ENCODE results near the gene URAD. TPM values are rescaled to one million over a fixed set of nuclear protein-coding genes. Genes with fewer than 3 reads are reported as not detected.
"Not testable (repeated sequence)": the region's sequence is repeated elsewhere in the genome, so short reads cannot be mapped to it uniquely, and the experiment has no call there.

Gene URAD
- total RNA-seq, 1 donor from 2014 or later = not detected

GRCh38 chr13:27964741-27965323, 23.7 kb downstream of the URAD start:
- Mint-ChIP-seq H3K9me3 (ENCODE audit: unreplicated experiment) (peaks cover 12% of the 10 kb centered on the region), H3K36me3 (ENCODE audit: low read depth, unreplicated experiment) (no peaks in the 10 kb centered on the region), H3K4me1 (ENCODE audit: low read depth, unreplicated experiment) (peaks cover under 1% of the 10 kb centered on the region), H3K4me3 (ENCODE audit: unreplicated experiment) (no peak overlapping the region), H3K27me3 (ENCODE audit: low read depth, unreplicated experiment) (peaks cover 81% of the 10 kb centered on the region), H3K27ac (ENCODE audit: unreplicated experiment) (peak overlapping the region; percentile 58)
- peaks cover 94% of the 10 kb centered on the region for H3K27me3 ChIP-seq (ENCODE audit: insufficient read depth, low read length)
- H4K20me1 ChIP-seq (ENCODE audit: insufficient read depth, low read length) = no peaks in the 10 kb centered on the region
- no peak for DNase-seq (ENCODE audit: low read depth)
- H3K27ac ChIP-seq (ENCODE audit: low read depth, low read length) = no peak overlapping the region
- no peaks in the 10 kb centered on the region for H3K36me3 ChIP-seq (ENCODE audit: insufficient read depth, low read length)
- H3K9me3 ChIP-seq (ENCODE audit: insufficient read depth, low read depth, low read length) = no peaks in the 10 kb centered on the region
- no peak for TF ChIP-seq EZH2 (IDR thresholded peaks at IDR 0.05; ENCODE audit: insufficient read depth, low read length)
- TF ChIP-seq CTCF (IDR thresholded peaks at IDR 0.05; ENCODE audit: insufficient read depth, low read depth, low read length) = no peak
- H3K79me2 ChIP-seq (ENCODE audit: insufficient read depth, low read length) = no peaks in the 10 kb centered on the region
- H3K4me3 ChIP-seq (ENCODE audit: insufficient read depth, low read depth, low read length) = no peak overlapping the region
- H2AFZ ChIP-seq (ENCODE audit: low read depth, low read length) = no peak overlapping the region
- H3K9ac ChIP-seq (ENCODE audit: low read length) = no peak overlapping the region
- H3K4me1 ChIP-seq (ENCODE audit: insufficient read depth, low read length) = peaks cover 3% of the 10 kb centered on the region
- no peak overlapping the region for H3K4me2 ChIP-seq (ENCODE audit: low read length)
- FAIRE-seq = no peak

GRCh38 chr13:27964206-27964605, 24.3 kb downstream of the URAD start:
- not testable (repeated sequence) for H3K4me1 Mint-ChIP-seq (ENCODE audit: low read depth, unreplicated experiment); H3K9me3 ChIP-seq (ENCODE audit: insufficient read depth, low read depth, low read length); H3K79me2 ChIP-seq (ENCODE audit: insufficient read depth, low read length); FAIRE-seq; H3K36me3 ChIP-seq (ENCODE audit: insufficient read depth, low read length); H2AFZ ChIP-seq (ENCODE audit: low read depth, low read length); H3K9ac ChIP-seq (ENCODE audit: low read length); H3K27ac Mint-ChIP-seq (ENCODE audit: unreplicated experiment); H3K27ac ChIP-seq (ENCODE audit: low read depth, low read length); H3K9me3 Mint-ChIP-seq (ENCODE audit: unreplicated experiment); DNase-seq (ENCODE audit: low read depth); H4K20me1 ChIP-seq (ENCODE audit: insufficient read depth, low read length); H3K4me2 ChIP-seq (ENCODE audit: low read length); H3K4me1 ChIP-seq (ENCODE audit: insufficient read depth, low read length); H3K4me3 ChIP-seq (ENCODE audit: insufficient read depth, low read depth, low read length); H3K4me3 Mint-ChIP-seq (ENCODE audit: unreplicated experiment); H3K36me3 Mint-ChIP-seq (ENCODE audit: low read depth, unreplicated experiment)
- H3K27me3 ChIP-seq (ENCODE audit: insufficient read depth, low read length) = peaks cover 94% of the 10 kb centered on the region
- H3K27me3 Mint-ChIP-seq (ENCODE audit: low read depth, unreplicated experiment) = peaks cover 80% of the 10 kb centered on the region

GRCh38 chr13:27963491-27963890, 25.0 kb downstream of the URAD start:
- H3K9me3 ChIP-seq (ENCODE audit: insufficient read depth, low read depth, low read length) = no peaks in the 10 kb centered on the region
- Mint-ChIP-seq H3K4me1 (ENCODE audit: low read depth, unreplicated experiment) (no peaks in the 10 kb centered on the region), H3K36me3 (ENCODE audit: low read depth, unreplicated experiment) (no peaks in the 10 kb centered on the region), H3K9me3 (ENCODE audit: unreplicated experiment) (peaks cover 4% of the 10 kb centered on the region), H3K4me3 (ENCODE audit: unreplicated experiment) (no peak overlapping the region), H3K27ac (ENCODE audit: unreplicated experiment) (no peak overlapping the region), H3K27me3 (ENCODE audit: low read depth, unreplicated experiment) (peaks cover 85% of the 10 kb centered on the region)
- DNase-seq (ENCODE audit: low read depth) = no peak
- no peak overlapping the region for H3K4me3 ChIP-seq (ENCODE audit: insufficient read depth, low read depth, low read length)
- no peak for FAIRE-seq
- peaks cover 95% of the 10 kb centered on the region for H3K27me3 ChIP-seq (ENCODE audit: insufficient read depth, low read length)
- H3K4me1 ChIP-seq (ENCODE audit: insufficient read depth, low read length) = peaks cover 3% of the 10 kb centered on the region
- no peak overlapping the region for H3K9ac ChIP-seq (ENCODE audit: low read length)
- H3K27ac ChIP-seq (ENCODE audit: low read depth, low read length) = no peak overlapping the region
- H2AFZ ChIP-seq (ENCODE audit: low read depth, low read length) = no peak overlapping the region
- no peaks in the 10 kb centered on the region for H4K20me1 ChIP-seq (ENCODE audit: insufficient read depth, low read length)
- no peaks in the 10 kb centered on the region for H3K36me3 ChIP-seq (ENCODE audit: insufficient read depth, low read length)
- H3K4me2 ChIP-seq (ENCODE audit: low read length) = no peak overlapping the region
- TF ChIP-seq EZH2 (IDR thresholded peaks at IDR 0.05; ENCODE audit: insufficient read depth, low read length) = no peak
- no peak for TF ChIP-seq CTCF (IDR thresholded peaks at IDR 0.05; ENCODE audit: insufficient read depth, low read depth, low read length)
- H3K79me2 ChIP-seq (ENCODE audit: insufficient read depth, low read length) = no peaks in the 10 kb centered on the region
